Activated T-helper 1 cell treated with Interleukin-2 at 50 U/mL for 16 hours (primary cell): ENCODE data around the gene PIK3R6.

Source experiments
- DNase-seq: peaks from one replicate; pipeline ENCODE4 v3.0.0-alpha.2; 2020; ENCODE audit warnings: low read depth

Gene PIK3R6

DNA sequence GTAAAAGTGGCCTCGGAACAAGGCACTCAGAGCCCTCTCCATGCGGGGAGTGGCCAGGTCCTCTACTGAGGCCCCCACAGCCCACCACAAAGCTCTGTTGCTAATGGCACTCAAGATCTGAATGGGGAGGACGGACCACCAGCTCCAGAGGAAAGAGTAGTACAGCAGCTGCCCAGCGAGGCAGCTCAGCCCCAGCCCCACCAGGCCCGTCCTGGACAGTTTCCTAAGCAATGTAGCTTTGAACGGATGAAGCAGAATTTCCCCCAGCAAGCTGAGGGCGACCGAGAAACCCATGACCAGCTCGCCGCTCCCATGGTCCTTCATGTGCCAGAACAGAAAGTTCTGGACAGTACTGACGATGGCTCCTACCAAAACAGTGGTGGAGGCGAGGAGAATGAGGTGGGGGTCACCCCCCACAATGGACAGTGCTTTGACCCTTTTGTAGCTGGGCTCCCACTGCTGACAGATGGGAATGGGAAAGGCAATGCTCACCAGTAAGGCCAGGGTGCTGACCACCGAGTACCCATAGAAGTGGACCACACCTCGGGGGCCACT, 69.8 kb downstream of the PIK3R6 start:
- no peak for DNase-seq

- no peak for DNase-seq
Observed at GRCh38 chr17:8794636-8795035, 72.8 kb downstream of the PIK3R6 start.

DNA sequence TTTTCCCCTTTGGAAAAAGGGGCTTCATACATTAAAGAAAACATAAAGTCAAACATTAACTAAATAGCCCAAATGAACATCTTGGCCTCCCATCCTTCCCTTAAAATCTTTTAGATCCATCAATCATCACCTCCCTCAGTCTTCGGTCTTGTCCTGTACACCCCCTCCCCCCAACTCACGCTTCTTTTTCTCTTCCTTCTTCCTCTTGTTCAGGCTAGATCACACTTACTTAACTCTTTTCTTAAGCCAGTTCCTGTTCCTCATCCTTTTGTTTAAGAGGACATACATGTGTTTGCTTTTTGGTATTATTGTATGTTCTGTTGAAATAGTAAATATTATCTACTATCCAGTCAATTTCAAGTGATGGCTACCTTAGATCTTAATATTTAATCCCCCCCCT, 73.8 kb downstream of the PIK3R6 start:
- no peak for DNase-seq

DNA sequence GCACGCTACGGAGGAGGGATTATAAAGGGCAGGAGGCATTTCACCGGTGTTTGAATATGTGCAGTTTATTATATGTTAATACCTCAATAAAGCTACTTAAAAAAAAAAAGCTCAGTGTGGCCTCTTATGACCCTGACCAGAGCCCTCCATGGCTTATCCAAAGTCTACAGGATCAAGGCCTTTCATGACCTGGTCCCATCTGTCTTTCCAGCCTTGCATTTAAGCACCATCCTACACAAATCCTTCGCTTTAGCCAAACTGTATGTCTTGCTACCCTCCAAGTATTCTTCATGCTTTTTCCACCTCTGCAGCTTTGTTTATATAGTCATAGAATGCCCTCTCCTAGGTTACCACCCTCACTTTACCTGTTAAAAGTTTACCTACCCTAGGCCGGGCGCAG, 74.8 kb downstream of the PIK3R6 start:
- no peak for DNase-seq

- DNase-seq: no peak
Observed at GRCh38 chr17:8791910-8792270, 75.6 kb downstream of the PIK3R6 start.

- no peak for DNase-seq
Observed at GRCh38 chr17:8791248-8791909, 76.1 kb downstream of the PIK3R6 start.

DNA sequence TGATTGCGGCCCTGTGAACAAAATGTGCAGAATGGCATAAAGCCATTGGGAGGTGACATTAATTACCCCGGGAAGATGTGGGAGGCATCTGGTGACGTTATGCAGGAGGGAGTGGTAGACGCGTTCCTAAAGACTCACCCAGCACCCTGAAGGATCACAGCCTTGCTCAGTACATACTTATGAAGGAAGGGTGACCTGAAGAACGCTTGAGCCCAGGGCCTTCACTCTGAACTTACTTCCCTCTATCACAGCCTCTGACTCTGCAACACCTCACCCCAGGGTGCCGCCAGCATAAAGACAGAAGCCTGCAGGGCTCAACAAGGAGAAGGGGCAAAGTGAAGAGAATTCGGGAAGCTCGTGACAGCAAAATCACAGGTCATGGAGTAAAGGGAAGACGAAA, 77.7 kb downstream of the PIK3R6 start:
- no peak for DNase-seq

GRCh38 chr17:8788998-8789397, 78.5 kb downstream of the PIK3R6 start:
- no peak for DNase-seq

- DNase-seq: peak; percentile 23
Observed at GRCh38 chr17:8785547-8786413, 81.7 kb downstream of the PIK3R6 start.

DNA sequence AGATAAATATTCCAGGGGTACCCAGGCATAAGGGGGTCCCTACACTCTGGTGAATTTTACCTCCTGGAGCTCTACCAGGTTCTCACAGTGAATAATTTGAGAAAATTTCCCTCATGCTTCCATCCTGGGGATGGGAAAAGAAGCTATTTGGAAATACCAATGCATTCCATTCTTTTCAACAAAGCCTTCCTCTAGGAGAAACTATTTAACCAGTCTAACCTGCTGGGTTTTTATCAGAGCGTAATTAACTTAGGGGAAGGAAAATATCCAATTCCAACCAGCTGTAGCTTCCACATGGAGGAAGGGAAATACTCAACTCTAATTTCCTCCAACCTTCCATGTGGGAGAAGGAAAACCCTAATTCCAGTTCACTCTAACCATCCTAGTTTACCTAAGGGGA, 85.3 kb downstream of the PIK3R6 start:
- no peak for DNase-seq

GRCh38 chr17:8781776-8782175, 85.7 kb downstream of the PIK3R6 start:
- DNase-seq: no peak

- no peak for DNase-seq
Observed at GRCh38 chr17:8776881-8777280, 90.6 kb downstream of the PIK3R6 start.

GRCh38 chr17:8776248-8776647, 91.2 kb downstream of the PIK3R6 start:
- no peak for DNase-seq

DNA sequence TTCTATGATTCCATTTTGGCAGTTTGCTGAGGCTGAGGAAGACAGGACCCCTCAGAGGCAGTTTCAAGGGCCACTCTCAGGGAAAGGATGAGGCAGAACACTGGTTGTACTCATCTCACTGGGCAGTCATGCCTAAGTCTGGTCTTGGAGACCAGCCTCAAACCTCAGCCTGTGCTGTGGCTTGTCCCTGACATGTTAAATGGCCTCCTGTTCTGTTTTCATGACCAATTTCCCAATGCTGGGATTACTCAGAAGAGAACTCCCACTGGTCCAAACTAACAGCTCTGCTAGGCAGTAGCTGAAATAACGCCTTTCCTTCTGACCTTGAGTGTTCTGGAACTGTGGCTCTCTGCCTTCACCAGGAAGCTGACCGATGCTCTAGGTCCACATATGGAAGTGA, 100.7 kb downstream of the PIK3R6 start:
- no peak for DNase-seq

DNA sequence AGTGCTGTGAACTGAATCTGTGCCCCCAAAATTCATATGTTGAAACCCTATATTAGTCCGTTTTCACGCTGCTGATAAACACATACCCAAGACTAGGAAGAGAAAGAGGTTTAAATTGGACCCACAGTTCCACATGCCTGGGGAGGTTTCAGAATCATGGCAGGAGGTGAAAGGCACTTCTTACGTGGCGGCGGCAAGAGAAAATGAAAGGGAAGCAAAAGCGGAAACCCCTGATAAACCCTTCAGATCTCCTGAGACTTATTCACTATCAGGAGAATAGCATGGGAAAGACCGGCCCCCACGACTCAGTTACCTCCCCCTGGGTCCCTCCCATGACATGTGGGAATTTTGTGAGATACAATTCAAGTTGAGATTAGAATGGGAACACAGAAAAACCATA, 105.5 kb downstream of the PIK3R6 start:
- no peak for DNase-seq

DNA sequence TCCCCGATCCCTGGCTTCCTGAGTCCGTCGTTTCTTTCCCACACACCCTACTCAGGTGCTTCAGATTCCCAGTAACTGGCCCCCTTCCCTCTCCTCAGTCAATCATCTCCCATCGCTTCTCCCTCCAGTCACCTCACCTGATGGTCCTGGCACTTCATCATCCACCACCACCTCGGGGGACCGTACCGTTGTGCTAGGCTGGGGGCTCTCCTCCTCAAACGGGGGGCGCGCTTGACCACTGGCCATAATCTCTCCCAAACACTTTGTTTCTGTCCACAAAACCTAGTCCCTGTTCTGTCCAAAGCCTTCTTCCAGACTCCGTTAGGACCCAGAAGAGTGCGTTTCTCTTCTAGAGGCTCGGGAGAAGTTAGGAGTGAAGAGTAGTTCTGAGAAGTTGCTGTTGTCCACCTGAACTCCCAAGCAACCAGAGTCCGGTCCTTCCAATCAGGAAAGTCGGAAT, 109.3 kb downstream of the PIK3R6 start, which contains the start of gene SPDYE4:
TSS of gene SPDYE4 (minus strand) at position 410 of the 460 bp plus-strand sequence. CDS start at position 246, 164 bp downstream.
- DNase-seq: no peak

DNA sequence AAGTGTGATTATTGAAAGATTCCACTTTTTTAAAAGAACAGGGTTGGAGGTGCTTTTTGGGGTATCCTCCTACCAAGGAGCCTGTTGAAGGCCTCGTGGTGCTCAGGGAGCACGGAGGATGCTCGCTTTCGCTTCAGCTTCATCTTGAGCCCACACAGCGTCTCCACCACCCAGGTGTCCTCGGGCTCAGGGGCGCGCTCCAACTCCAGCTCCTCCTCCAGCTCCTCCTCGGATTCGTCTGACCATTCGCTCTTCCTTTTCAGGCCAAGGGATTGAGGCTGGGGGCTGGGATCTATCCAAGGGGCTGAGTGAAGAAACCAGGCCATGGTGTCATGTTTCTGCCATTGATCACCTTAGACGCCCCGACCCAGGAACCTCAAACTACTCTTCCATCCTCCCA, 110.3 kb downstream of the PIK3R6 start:
- DNase-seq: no peak

- no peak for DNase-seq
Observed at GRCh38 chr17:8755590-8756255, 111.8 kb downstream of the PIK3R6 start.

GRCh38 chr17:8754890-8755289, 112.6 kb downstream of the PIK3R6 start:
- DNase-seq: no peak

DNA sequence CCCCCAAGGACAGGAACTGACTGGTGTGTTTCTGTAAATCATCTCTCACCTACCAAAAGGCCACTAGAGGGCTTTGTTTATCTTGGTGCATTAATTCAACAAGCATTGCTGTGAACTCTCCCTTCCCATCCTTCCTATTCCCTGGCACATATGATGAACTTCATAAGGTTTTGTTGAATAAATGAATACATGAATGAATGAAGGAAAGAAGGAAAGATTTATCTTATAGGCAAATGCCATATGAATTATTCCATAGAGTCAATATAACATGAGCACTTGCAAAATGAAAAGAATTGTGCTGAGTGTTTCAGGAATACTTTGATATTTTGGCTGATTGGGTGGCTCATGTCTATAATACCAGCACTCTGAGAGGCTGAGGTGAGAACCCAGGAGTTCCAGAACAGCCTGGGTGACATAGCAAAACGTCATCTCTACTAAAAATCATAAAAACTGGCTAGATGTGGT, 113.5 kb downstream of the PIK3R6 start:
- DNase-seq: no peak

- DNase-seq: no peak
Observed at GRCh38 chr17:8753136-8753975, 114.1 kb downstream of the PIK3R6 start.
